Gastrocnemius medialis (tissue), 4 donors: Measurements from ENCODE around the gene ETV6. TPM values are rescaled to one million over a fixed set of nuclear protein-coding genes. Genes with fewer than 3 reads are reported as not detected.

ENCODE experiments used
- ATAC-seq, 2 donors: fragments of 150-250 bp; one replicate each; pipeline ENCODE4 v1.9.1; 2016
- DNase-seq, 2 donors: peaks; one replicate each; pipeline ENCODE4 v3.0.0-alpha.2; 2019
- H3K27ac ChIP-seq, 4 donors: fragments of 200-600 bp; sonication (generic); 1 replicate in 1 of 4; 2 replicates in 3 of 4; pipeline ENCODE4 v1.5.1; 2016 to 2018; ENCODE audit warnings: mild to moderate bottlenecking in 2 of 4, moderate library complexity in 1 of 4
- H3K27me3 ChIP-seq, 3 donors: fragments of 200-600 bp; sonication (generic) in 2 of 3; 1 replicate in 1 of 3; 2 replicates in 2 of 3; pipeline versions ENCODE4 v1.5.1 to v1.6.0; 2016 to 2019; ENCODE audit warnings: mild to moderate bottlenecking in 1 of 3, moderate library complexity in 1 of 3
- H3K36me3 ChIP-seq, 2 donors: fragments of 200-600 bp; sonication (generic) in 1 of 2; one replicate each; pipeline ENCODE4 v1.5.1; 2017 to 2018
- H3K4me1 ChIP-seq, 2 donors: fragments of 200-600 bp; sonication (generic) in 1 of 2; one replicate each; pipeline ENCODE4 v1.5.1; 2016 to 2017; ENCODE audit warnings: mild to moderate bottlenecking in 2 of 2
- H3K4me3 ChIP-seq, 4 donors: fragments of 200-600 bp; sonication (generic) in 3 of 4; 1 replicate in 1 of 4; 2 replicates in 3 of 4; pipeline ENCODE4 v1.5.1; 2016 to 2019; ENCODE audit warnings: mild to moderate bottlenecking in 2 of 4
- H3K9me3 ChIP-seq, 3 donors: fragments of 200-600 bp; sonication (generic) in 2 of 3; 1 replicate in 1 of 3; 2 replicates in 2 of 3; pipeline ENCODE4 v1.5.1; 2016 to 2019
- CTCF ChIP-seq, 5 experiments: fragments of 450-650 bp in 3 of 5; fragments of 200-600 bp in 2 of 5; sonication (generic) in 2 of 5; IDR thresholded peaks in 4 of 5; conservative IDR thresholded peaks in 1 of 5; 1 replicate in 4 of 5; 2 replicates in 1 of 5; pipeline ENCODE4 v1.5.1; 2016 to 2019; ENCODE audit warnings: antibody characterized with exemption in 5 of 5, mild to moderate bottlenecking in 3 of 5, moderate library complexity in 3 of 5
- POLR2A ChIP-seq, 2 donors: fragments of 450-650 bp; IDR thresholded peaks; one replicate each; pipeline ENCODE4 v1.6.1; 2017; ENCODE audit warnings: antibody characterized with exemption in 2 of 2, mild to moderate bottlenecking in 2 of 2, moderate library complexity in 2 of 2
- in situ Hi-C, 4 donors: fragments of 200-750 bp; cut with MboI; loops; one replicate each; pipeline versions ENCODE4 v1.15.0 to v1.8.0; 2017; ENCODE audit warnings: low sequenced_read_pairs in 4 of 4
- intact Hi-C: fragments of 100-400 bp; cut with DNase I; formaldehyde crosslinking; loops from one replicate; pipeline ENCODE4 v1.15.1; 2023; ENCODE audit warnings: low total_unique reads
- total RNA-seq, 4 donors: library from RNA; depleted of rRNA; stranded (reverse); fragments of >200 nt; gene quantifications; one replicate each; pipeline versions ENCODE4 v1.1.0 to v1.2.3, GENCODE V29; 2016

ETV6 gene
- total RNA-seq, 4 donors from 2014 or later: 2.8 to 5.9 (median 3.3) TPM

DNA sequence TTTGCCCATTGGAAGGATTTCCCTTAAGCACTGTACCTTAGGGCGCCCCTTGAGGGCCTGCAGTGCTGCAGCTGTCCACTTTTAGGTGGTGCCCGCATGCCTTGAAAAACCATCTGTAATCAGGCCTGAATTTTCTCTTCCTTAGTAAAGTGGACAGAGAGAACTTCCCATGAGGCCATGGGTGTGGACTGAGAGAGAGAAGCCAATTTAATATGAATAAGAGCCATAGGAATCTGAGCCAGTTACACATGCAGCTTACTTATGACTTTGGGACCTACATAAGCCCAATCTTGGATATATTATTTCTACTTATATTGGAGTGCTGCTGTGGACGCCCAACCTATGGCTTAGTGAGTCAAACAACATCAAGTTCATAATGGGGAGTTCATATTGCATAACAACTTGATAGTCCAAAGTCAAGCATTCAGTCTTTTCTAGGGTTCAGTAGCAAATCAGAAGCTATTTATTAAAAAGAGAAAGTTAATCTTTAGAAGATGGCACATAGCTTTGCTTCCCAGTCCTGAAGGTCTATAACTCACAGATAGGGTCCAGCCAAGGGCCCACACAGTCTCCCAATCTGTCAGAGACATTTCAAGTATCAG, 11.1 kb upstream of the ETV6 start:
- Histone ChIP-seq H3K4me3 (no peak overlapping the region), H3K36me3 (no peaks in the 10 kb centered on the region), H3K9me3 (no peaks in the 10 kb centered on the region), H3K27me3 (no peaks in the 10 kb centered on the region), H3K4me1 (no peaks in the 10 kb centered on the region), H3K27ac (no peak overlapping the region)
- TF ChIP-seq CTCF (IDR thresholded peaks at IDR 0.05 in 4 of 5, conservative IDR thresholded peaks at IDR 0.05 in 1 of 5) (no peak), POLR2A (IDR thresholded peaks at IDR 0.05) (no peak)
- in situ Hi-C loops: no loop called here
- intact Hi-C loops: no loop called here
- DNase-seq (no peak), ATAC-seq (no peak)

- no peak overlapping the region for H3K4me3 ChIP-seq
- no peaks in the 10 kb centered on the region for H3K36me3 ChIP-seq
- in situ Hi-C loops (no loop called here), intact Hi-C loops (no loop called here)
- no peaks in the 10 kb centered on the region for H3K9me3 ChIP-seq
- no peak for TF ChIP-seq CTCF (IDR thresholded peaks at IDR 0.05 in 4 of 5, conservative IDR thresholded peaks at IDR 0.05 in 1 of 5)
- TF ChIP-seq POLR2A (IDR thresholded peaks at IDR 0.05): no peak
- ATAC-seq (no peak), DNase-seq (no peak)
- H3K4me1 ChIP-seq: no peaks in the 10 kb centered on the region
- H3K27ac ChIP-seq: no peak overlapping the region
- no peaks in the 10 kb centered on the region for H3K27me3 ChIP-seq
Observed at GRCh38 chr12:11639454-11639853, 10.0 kb upstream of the ETV6 start.

DNA sequence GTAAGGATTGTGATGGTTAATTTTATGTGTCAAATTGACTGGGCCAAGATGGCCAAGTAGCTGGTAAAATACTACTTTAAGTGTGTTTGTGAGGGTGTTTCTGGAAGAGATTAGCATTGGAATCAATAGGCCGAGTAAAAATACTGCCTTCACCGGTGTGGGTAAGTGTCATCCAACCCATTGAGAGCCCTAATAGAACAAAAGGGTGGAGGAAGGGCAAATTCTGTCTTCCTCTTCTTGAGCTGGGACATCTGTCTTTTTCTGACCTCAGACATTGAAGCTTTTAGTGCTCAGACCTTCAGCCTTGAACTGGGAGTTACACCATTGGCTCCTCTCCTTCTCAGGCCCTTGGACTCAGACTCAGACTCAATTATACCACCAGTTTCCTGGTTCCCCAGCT, 8.0 kb upstream of the ETV6 start:
- H3K4me3 ChIP-seq: no peak overlapping the region
- in situ Hi-C loops: no loop called here
- intact Hi-C loops: loop anchor here (10.0 kb wide), 1 partner anchor 623 kb away; the partner anchor contains the start of gene LRP6
- DNase-seq (no peak), ATAC-seq (no peak)
- H3K27ac ChIP-seq: no peak overlapping the region
- TF ChIP-seq CTCF (IDR thresholded peaks at IDR 0.05 in 4 of 5, conservative IDR thresholded peaks at IDR 0.05 in 1 of 5): no peak
- TF ChIP-seq POLR2A (IDR thresholded peaks at IDR 0.05): no peak
- no peaks in the 10 kb centered on the region for H3K27me3 ChIP-seq
- no peaks in the 10 kb centered on the region for H3K36me3 ChIP-seq
- H3K4me1 ChIP-seq: no peaks in the 10 kb centered on the region
- H3K9me3 ChIP-seq: no peaks in the 10 kb centered on the region

DNA sequence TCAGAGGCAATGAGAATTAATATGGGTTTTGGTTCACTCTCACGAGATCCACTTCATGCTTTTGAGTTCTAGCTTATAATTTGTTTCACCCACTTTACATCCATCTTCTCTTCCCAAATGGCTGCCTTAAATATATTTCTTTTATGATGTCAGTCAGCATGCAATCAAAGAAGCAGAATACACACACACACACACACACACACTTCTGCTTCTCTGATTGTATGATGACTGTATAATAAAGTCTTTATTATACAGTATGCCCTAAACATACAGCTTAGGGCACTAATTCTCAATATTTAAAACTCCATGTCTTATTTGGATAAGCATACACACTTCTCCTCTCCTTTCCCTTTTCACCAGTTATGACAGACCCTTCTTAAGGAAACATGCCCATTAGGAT, 6.7 kb upstream of the ETV6 start:
- TF ChIP-seq CTCF (IDR thresholded peaks at IDR 0.05 in 4 of 5, conservative IDR thresholded peaks at IDR 0.05 in 1 of 5) (no peak), POLR2A (IDR thresholded peaks at IDR 0.05) (no peak)
- no peak overlapping the region for H3K27ac ChIP-seq
- H3K4me3 ChIP-seq: no peak overlapping the region
- no peaks in the 10 kb centered on the region for H3K4me1 ChIP-seq
- no peaks in the 10 kb centered on the region for H3K36me3 ChIP-seq
- no peaks in the 10 kb centered on the region for H3K27me3 ChIP-seq
- ATAC-seq: no peak
- intact Hi-C loops (loop anchor here (10.0 kb wide), 1 partner anchor 622 kb away; the partner anchor contains the start of gene LRP6), in situ Hi-C loops (no loop called here)
- no peak for DNase-seq
- no peaks in the 10 kb centered on the region for H3K9me3 ChIP-seq

GRCh38 chr12:11645391-11645790, 4.1 kb upstream of the ETV6 start:
- no peak overlapping the region for H3K27ac ChIP-seq
- intact Hi-C loops: loop anchor here (5.0 to 10.0 kb wide), 5 partner anchors 63 to 1072 kb away; partner anchors contain the start of genes CDKN1B, LRP6 and YBX3
- in situ Hi-C loops: no loop called here
- no peak overlapping the region for H3K4me3 ChIP-seq
- H3K27me3 ChIP-seq: no peaks in the 10 kb centered on the region
- no peaks in the 10 kb centered on the region for H3K36me3 ChIP-seq
- H3K9me3 ChIP-seq: no peaks in the 10 kb centered on the region
- DNase-seq (no peak), ATAC-seq (no peak)
- no peaks in the 10 kb centered on the region for H3K4me1 ChIP-seq
- TF ChIP-seq CTCF (IDR thresholded peaks at IDR 0.05 in 4 of 5, conservative IDR thresholded peaks at IDR 0.05 in 1 of 5) (no peak), POLR2A (IDR thresholded peaks at IDR 0.05) (no peak)
